ENCODE data around the gene WDR87.

DNA sequence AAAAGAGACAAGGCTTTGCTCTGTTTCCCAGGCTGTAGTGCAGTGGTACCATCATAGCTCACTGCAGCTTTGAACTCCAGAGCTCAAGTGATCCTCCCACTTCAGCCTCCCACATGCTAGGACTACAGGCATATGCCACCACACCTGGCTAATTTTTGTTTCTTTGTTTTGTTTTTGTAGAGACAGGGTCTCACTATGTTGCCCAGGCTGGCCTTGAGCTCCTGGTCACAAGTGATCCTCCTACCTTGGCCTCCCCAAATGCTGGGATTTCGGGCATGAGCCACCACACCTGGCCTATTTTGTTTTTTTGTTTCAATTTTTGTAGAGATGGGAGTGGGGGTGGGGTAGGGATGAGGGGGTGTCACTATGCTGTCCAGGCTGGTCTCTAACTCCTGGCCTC, 6.9 kb downstream of the WDR87 start:
- TF ChIP-seq, protein P1, sequence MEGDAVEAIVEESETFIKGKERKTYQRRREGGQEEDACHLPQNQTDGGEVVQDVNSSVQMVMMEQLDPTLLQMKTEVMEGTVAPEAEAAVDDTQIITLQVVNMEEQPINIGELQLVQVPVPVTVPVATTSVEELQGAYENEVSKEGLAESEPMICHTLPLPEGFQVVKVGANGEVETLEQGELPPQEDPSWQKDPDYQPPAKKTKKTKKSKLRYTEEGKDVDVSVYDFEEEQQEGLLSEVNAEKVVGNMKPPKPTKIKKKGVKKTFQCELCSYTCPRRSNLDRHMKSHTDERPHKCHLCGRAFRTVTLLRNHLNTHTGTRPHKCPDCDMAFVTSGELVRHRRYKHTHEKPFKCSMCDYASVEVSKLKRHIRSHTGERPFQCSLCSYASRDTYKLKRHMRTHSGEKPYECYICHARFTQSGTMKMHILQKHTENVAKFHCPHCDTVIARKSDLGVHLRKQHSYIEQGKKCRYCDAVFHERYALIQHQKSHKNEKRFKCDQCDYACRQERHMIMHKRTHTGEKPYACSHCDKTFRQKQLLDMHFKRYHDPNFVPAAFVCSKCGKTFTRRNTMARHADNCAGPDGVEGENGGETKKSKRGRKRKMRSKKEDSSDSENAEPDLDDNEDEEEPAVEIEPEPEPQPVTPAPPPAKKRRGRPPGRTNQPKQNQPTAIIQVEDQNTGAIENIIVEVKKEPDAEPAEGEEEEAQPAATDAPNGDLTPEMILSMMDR (IDR thresholded peaks at IDR 0.05; ENCODE audit: low read length) = no peak
- TF ChIP-seq EZH2 (optimal IDR thresholded peaks at IDR 0.05; ENCODE audit: low read depth, low read length) = no peak
